C4-2B (cell line): Measurements from ENCODE around the gene SARDH.

Source experiments
- H3K27ac ChIP-seq: fragments of 450-650 bp; 2 replicates; pipeline ENCODE4 v1.5.1; 2017
- ZFX ChIP-seq: fragments of 450-650 bp; IDR thresholded peaks from 2 replicates; pipeline ENCODE4 v1.6.1; 2017
- TF ChIP-seq, protein P1 (sequence below): fragments of 450-650 bp; conservative IDR thresholded peaks from 2 replicates; pipeline ENCODE4 v1.5.1; 2017; ENCODE audit warnings: mild to moderate bottlenecking

SARDH gene

GRCh38 chr9:133696071-133696472 lies 42.1 kb downstream of the SARDH start:
- H3K27ac ChIP-seq = no peak overlapping the region
- TF ChIP-seq ZFX = no peak
- TF ChIP-seq, protein P1, sequence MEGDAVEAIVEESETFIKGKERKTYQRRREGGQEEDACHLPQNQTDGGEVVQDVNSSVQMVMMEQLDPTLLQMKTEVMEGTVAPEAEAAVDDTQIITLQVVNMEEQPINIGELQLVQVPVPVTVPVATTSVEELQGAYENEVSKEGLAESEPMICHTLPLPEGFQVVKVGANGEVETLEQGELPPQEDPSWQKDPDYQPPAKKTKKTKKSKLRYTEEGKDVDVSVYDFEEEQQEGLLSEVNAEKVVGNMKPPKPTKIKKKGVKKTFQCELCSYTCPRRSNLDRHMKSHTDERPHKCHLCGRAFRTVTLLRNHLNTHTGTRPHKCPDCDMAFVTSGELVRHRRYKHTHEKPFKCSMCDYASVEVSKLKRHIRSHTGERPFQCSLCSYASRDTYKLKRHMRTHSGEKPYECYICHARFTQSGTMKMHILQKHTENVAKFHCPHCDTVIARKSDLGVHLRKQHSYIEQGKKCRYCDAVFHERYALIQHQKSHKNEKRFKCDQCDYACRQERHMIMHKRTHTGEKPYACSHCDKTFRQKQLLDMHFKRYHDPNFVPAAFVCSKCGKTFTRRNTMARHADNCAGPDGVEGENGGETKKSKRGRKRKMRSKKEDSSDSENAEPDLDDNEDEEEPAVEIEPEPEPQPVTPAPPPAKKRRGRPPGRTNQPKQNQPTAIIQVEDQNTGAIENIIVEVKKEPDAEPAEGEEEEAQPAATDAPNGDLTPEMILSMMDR = no peak

GRCh38 chr9:133694686-133695085 lies 43.5 kb downstream of the SARDH start:
- TF ChIP-seq, protein P1 = no peak
- no peak for TF ChIP-seq ZFX
- H3K27ac ChIP-seq = no peak overlapping the region

DNA sequence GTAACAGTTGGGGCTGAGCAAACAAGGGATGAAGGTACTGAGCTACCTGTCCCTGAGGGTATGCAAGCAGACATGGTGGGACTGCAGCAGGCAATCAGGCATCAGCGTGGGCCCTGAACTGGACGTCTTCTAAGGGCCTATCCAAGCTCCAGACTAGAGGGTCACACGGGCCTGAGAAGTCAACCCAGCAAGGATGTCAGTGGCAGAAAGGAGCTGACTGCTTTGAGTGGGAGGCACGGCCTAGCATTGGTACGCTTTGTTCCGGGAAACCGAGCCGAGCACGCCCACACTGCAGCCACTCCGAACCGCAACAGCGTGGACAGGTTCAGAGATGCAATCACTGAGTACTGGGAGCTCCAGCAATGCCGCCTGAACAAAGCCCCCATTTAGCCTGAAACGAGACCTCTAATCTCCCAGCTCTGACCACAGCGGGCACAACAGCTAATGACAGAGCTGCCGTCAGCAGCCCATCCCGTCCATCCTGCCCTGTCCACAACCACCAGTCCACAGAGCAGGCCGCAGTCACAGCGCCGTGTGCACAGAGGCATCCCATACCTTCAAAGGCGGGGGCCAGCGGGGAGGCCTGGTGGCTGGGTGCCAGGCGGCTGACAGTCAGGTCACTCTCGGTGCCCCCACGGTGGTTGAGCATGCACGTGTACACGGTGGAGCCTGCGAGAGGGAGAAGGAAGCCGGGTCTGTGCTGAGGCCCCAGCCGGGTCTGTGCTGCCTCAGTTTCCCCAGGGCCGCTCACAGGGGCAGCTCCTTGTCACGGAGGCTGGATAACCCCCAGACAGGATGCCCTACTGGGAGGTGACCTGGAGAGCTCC lies 44.2 kb downstream of the SARDH start:
- H3K27ac ChIP-seq = no peak overlapping the region
- TF ChIP-seq ZFX = no peak
- TF ChIP-seq, protein P1 = no peak

DNA sequence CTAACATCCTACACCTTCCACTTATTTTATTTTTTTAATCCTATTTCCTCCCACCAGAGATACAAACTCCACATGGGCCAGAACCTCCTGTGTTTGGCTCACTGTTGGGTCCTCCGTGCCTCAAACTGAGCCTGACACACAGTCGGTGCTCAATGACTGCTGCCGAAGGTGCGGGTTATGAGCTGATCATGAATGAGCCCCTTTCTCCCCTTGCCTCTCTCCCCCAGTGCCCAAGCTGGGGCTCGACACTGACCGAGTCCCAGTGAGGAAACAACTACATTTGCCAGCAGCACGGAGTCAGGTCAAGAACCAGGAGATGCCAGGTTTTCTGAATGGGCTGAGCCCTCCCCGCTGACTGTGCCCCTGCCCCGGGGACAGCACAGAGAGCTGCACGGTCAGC lies 45.0 kb downstream of the SARDH start:
- no peak overlapping the region for H3K27ac ChIP-seq
- TF ChIP-seq, protein P1 = no peak
- TF ChIP-seq ZFX = no peak

- H3K27ac ChIP-seq = no peak overlapping the region
- TF ChIP-seq, protein P1 = no peak
- TF ChIP-seq ZFX = no peak
Measured at GRCh38 chr9:133692364-133692985, 45.7 kb downstream of the SARDH start.

DNA sequence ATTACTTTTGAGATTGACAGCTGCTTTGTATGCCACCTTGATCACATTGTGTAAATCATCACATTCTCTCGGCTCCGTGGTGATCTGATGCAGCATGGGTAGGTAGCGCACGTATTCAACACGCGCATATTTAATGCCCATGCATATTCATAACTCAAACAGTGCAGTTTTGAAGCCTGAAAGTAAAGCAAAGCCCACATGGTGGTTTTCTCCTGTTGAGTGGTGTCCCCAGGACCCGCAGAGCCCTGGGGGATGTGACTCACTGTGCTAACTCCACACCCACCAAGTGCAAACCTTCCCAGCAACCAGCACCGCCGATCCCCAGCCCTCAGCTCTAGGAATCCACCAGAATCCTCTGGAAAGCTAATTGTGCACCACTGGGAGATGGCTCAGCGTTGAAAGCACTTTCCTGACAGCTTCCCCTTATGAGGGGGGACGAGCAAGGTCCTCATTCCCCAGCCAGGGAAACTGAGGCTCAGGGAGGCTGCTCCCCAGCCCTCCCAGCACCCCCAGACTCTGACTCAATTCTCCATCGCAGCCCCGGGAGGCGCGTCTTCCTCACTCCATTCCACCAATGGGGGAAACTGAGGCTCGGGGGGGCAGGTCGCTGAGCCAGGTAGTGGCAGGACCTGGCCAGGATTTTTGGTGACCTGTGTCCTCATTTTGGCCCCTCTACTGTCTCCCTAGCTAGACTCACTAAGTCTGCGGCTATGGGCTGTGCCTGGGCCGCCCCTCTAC lies 46.4 kb downstream of the SARDH start:
- no peak overlapping the region for H3K27ac ChIP-seq
- TF ChIP-seq, protein P1 = no peak
- TF ChIP-seq ZFX = no peak

DNA sequence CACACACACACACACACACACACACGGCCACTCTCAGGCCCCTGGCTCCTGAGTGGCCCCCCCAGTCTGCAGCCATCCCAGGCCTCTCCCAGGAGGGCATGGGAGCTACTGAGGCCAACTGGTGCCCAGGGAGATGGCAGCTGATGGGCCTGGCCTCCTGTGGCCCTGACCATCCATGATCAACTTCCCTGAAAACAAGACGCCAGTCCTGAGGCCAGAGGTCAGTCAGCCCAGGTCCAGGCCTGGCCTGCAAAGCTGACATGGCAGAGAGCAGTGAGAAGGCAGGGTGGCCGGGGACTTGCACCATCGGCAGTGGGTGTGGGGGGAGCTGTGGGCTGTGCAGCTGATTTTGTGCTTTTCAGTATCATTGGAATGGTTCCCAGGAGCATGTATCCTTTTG lies 47.0 kb downstream of the SARDH start:
- H3K27ac ChIP-seq = no peak overlapping the region
- TF ChIP-seq, protein P1 = no peak
- TF ChIP-seq ZFX = no peak
